Endothelial cell of umbilical vein (primary cell): ENCODE results near the gene C2CD5.
"Not testable (repeated sequence)": the region's sequence is repeated elsewhere in the genome, so short reads cannot be mapped to it uniquely, and the experiment has no call there.

Experiments
- EZH2 ChIP-seq: IDR thresholded peaks from 2 replicates; pipeline ENCODE4 v1.6.1; 2012; ENCODE audit warnings: borderline replicate concordance, low read depth, mild to moderate bottlenecking, moderate library complexity, low read length, inconsistent platforms; ENCODE audit not compliant: severe bottlenecking
- FOS ChIP-seq: IDR thresholded peaks from 2 replicates; pipeline ENCODE4 v1.6.1; 2011; ENCODE audit warnings: mild to moderate bottlenecking, low read length, moderate library complexity, borderline replicate concordance; ENCODE audit not compliant: insufficient read depth
- GATA2 ChIP-seq: IDR thresholded peaks from 2 replicates; pipeline ENCODE4 v1.7.0; 2011; ENCODE audit warnings: low read depth, mild to moderate bottlenecking, moderate library complexity, mixed read lengths, low read length; ENCODE audit not compliant: insufficient read length, insufficient read depth
- JUN ChIP-seq: IDR thresholded peaks from 2 replicates; pipeline ENCODE4 v1.6.1; 2011; ENCODE audit warnings: borderline replicate concordance, low read depth; ENCODE audit not compliant: insufficient read length, insufficient read depth
- MYC ChIP-seq: IDR thresholded peaks from one replicate; pipeline ENCODE4 v1.6.1; 2011; ENCODE audit warnings: mild to moderate bottlenecking, low read depth, low read length
- POLR2A ChIP-seq: IDR thresholded peaks from 2 replicates; pipeline ENCODE4 v1.6.1; 2012; ENCODE audit warnings: low read depth, mild to moderate bottlenecking, control low read depth, low read length
- POLR2AphosphoS5 ChIP-seq: IDR thresholded peaks from 2 replicates; pipeline ENCODE4 v1.6.1; 2012; ENCODE audit warnings: low read depth, mild to moderate bottlenecking, control low read depth, low read length, moderate library complexity; ENCODE audit not compliant: insufficient read depth
- TF ChIP-seq, protein P1 (sequence below), 2 donors: IDR thresholded peaks; 1 replicate in 1 of 2; 2 replicates in 1 of 2; pipeline ENCODE4 v1.5.1; 2011; ENCODE audit warnings: low read length in 2 of 2, mild to moderate bottlenecking in 2 of 2, moderate library complexity in 2 of 2, control low read depth in 1 of 2, inconsistent platforms in 1 of 2, low read depth in 1 of 2; ENCODE audit not compliant: insufficient read depth in 1 of 2; ENCODE audit errors: extremely low read depth in 1 of 2
- TF ChIP-seq, protein P2 (sequence below): IDR thresholded peaks from 2 replicates; pipeline ENCODE4 v1.6.1; 2011; ENCODE audit not compliant: insufficient read depth, insufficient read length

GRCh38 chr12:22444317-22444665, 100.1 kb downstream of the C2CD5 start:
- not testable (repeated sequence) for TF ChIP-seq JUN, POLR2AphosphoS5, FOS, EZH2, GATA2, MYC, POLR2A
- TF ChIP-seq, protein P1, sequence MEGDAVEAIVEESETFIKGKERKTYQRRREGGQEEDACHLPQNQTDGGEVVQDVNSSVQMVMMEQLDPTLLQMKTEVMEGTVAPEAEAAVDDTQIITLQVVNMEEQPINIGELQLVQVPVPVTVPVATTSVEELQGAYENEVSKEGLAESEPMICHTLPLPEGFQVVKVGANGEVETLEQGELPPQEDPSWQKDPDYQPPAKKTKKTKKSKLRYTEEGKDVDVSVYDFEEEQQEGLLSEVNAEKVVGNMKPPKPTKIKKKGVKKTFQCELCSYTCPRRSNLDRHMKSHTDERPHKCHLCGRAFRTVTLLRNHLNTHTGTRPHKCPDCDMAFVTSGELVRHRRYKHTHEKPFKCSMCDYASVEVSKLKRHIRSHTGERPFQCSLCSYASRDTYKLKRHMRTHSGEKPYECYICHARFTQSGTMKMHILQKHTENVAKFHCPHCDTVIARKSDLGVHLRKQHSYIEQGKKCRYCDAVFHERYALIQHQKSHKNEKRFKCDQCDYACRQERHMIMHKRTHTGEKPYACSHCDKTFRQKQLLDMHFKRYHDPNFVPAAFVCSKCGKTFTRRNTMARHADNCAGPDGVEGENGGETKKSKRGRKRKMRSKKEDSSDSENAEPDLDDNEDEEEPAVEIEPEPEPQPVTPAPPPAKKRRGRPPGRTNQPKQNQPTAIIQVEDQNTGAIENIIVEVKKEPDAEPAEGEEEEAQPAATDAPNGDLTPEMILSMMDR (IDR thresholded peaks at IDR 0.05; ENCODE audit: extremely low read depth in 1 of 2, insufficient read depth in 1 of 2, low read depth in 1 of 2, low read length in 2 of 2): not testable (repeated sequence)
- TF ChIP-seq, protein P2, sequence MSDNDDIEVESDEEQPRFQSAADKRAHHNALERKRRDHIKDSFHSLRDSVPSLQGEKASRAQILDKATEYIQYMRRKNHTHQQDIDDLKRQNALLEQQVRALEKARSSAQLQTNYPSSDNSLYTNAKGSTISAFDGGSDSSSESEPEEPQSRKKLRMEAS: not testable (repeated sequence)
